NOMO-1 (cell line): ENCODE measurements around the gene BTBD9.

Experiments used
- DNase-seq, 2 experiments: peaks; one replicate each; lab custom pipeline; 2025; ENCODE audit not compliant: unreplicated experiment in 2 of 2; lab: John Stamatoyannopoulos, UW

The BTBD9 gene

DNA sequence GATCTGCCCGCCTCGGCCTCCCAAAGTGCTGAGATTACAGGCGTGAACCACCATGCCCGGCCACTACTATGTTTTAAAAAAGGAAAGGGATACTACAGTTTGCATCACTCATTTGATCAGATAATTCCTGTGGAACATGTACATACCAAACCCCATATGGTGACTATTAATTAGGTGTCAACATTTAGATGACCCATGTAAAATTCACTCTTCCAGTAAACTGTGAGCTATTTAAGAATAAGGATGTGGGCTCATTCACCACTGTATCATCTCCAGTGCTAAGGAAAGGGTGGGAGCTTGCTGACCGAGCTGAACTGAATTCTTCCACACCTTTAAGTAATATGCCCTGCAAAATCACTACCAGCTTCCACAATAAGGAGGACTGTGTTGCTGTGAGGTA, 127.5 kb downstream of the BTBD9 start:
- DNase-seq: no peak

DNA sequence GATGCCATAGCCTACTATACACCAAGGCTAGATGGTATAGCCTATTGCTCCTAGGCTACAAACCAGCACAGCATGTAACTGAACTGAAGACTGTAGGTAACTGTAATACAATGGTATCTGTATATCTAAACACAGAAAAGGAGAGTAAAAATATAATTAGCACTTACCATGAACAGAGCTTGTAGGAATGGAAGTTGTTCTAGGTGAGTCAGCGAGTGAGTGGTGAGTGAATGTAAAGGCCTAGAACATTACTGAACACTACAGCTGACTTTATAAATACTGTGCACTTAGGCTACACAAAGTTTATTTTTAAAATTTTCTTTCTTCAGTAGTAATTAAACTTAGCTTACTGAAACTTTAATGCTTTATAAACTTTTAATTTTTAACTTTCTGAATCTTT, 129.5 kb downstream of the BTBD9 start:
- no peak for DNase-seq

- DNase-seq: no peak
These were observed 130.0 kb downstream of the BTBD9 start for GRCh38 chr6:38509713-38510112.

DNA sequence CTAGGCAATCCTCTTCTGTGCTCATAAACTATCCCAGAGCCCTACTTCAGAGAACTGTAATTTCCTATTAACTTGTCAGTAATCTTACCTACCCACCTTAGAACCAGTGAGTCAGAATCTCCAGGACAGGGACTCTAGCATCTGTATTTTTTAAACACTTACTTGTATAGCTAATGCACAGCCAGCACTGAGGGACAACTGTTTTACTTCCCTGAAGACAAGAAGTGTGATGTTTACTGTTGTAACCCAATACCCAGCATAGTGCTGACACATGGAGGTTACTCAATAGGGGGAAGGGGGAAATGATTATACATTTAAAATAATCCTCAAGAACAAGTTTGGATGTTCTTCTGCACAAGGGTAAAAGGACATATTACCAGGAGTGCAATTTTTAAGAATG, 130.8 kb downstream of the BTBD9 start:
- DNase-seq: peak in 1 of 2 experiments; percentile 40

DNA sequence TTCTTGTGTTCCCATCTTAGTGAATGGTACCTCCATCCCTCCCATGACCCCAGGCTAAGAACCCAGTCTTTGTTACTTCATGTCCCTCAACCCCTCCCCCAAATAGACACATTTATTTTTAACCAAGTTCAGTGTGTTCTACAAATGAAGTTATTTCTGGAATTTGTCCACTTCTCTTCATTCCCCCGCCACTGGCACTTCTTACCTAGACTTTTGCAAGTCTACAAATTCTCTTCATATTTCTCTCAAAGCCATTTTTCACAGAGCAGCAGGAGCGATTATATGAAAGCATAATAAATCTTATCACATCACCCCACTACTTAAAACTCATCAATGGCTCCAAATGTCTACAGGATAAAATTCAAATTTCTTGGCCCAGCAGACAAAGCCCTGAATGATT, 131.4 kb downstream of the BTBD9 start:
- DNase-seq: no peak

DNA sequence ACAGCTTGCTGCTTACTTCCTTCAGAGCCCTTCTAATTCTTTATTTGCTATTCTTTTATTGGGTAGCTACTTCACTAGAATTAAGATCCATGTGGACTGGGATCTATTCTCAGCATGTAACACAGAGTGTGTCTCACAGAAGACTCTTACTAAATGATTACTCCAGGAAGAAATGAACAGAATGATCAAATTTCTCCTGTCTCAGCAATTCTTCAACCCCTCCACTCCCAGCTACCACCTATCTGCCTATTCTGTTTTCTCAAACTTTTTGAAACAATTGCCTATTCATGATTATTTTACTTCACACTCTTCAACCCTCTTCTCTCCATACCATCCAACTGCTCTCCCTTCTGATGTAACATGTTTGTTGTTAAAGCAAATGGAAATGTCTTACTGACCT, 132.6 kb downstream of the BTBD9 start:
- DNase-seq: no peak

GRCh38 chr6:38505826-38506225, 133.9 kb downstream of the BTBD9 start:
- no peak for DNase-seq

- no peak for DNase-seq
These were observed 134.7 kb downstream of the BTBD9 start for GRCh38 chr6:38504996-38505395.

GRCh38 chr6:38503960-38504682, 135.6 kb downstream of the BTBD9 start:
- no peak for DNase-seq

DNA sequence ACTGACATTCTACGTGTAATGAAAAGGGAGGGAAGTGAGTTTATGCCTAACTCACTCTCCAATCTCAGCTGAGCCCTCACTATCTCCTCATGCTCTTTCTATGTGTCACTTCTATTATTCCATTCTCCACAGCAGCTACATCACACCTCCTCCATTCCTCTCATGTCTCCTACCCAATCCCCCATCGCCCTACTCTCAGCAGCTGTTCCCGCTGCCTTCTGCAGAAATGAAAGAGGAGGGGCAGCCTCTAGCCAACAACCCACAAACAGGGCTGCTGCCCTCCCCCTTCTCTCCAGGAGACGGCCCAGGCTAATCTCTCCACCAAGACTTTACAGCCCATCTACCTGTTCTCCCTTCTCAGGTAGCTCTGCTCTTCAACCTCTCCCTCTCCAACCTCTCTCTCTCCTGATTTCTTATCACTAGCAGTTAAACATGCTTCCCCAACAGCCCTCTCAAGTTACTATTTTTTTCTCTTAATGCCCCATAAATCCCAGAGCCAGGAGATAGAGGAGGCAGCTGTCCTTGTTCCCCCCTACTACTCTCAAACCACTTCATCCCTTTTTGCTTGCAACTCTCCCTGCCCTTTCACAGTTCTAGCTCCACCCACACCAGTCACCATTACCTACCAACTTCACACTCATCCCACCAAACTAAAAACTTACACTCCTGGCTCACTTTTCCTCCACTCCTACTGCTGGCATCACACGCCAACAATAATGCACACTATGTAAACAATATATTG, 136.5 kb downstream of the BTBD9 start:
- no peak for DNase-seq

GRCh38 chr6:38502423-38502822, 137.3 kb downstream of the BTBD9 start:
- DNase-seq: no peak

- DNase-seq: no peak
These were observed 137.8 kb downstream of the BTBD9 start for GRCh38 chr6:38501931-38502330.

DNA sequence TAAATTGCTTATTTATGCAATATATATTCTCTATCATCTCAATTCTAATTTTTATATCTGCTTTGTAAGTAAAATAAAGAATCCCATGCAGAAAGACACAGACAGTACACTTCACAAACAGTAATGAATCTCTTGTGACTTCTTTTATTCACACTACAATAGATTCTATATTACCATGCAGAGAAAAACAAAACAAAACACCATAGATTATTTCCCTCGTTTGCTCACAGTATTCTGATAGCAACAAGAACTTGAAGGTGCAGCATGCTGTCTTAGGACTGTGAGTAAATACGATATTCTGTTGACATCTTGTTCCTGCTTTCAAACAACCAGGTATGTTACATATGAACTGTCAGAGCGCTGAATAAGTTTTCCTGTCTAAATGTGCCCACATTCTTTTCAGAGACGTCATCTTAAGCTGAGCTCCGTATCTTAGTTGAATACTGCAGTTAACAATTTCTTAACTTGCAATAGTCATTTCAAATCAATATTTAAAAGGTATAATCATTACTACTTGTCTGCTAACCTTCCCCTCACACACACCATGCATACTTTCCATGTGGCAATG, 140.1 kb downstream of the BTBD9 start:
- no peak for DNase-seq

GRCh38 chr6:38498805-38499445, 140.8 kb downstream of the BTBD9 start:
- no peak for DNase-seq

DNA sequence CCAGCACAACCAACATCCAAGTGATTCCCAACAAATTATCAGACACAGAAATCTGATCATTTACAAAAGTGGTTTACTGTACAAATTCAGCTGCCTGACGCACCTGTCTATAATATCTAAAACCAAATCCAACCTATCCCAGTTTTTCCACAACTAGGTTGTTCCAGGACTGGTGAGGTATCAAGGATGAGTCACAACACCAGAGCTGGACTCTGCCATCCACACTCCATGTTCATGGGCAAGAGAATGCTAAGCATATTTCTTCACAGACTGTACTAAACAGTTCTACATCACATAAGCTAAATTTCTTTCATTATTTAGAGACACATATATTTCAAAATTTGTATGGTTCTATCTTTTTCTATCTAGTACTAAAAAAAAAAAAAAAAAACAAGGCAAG, 141.6 kb downstream of the BTBD9 start:
- no peak for DNase-seq

GRCh38 chr6:38497546-38497945, 142.2 kb downstream of the BTBD9 start:
- no peak for DNase-seq

- DNase-seq: no peak
These were observed 143.7 kb downstream of the BTBD9 start for GRCh38 chr6:38495922-38496635.

DNA sequence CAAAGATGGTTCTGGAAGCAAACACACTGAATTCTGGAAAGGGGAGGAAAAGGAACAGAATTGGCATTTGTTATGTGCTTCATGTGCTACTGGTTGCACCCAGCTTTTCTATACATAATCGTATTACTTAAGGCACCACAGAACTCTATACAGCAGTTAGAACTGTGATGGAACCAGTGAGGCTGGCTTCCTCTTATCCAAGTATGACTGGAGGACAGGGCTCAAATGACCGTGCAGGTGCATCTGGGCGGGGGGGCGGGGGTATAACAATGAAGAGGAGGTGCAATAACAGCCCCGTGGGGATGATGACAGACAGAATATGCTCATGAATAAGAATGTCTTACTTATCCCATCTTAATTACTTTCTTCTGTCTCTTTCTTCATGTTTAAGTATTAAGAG, 144.2 kb downstream of the BTBD9 start:
- DNase-seq: no peak

DNA sequence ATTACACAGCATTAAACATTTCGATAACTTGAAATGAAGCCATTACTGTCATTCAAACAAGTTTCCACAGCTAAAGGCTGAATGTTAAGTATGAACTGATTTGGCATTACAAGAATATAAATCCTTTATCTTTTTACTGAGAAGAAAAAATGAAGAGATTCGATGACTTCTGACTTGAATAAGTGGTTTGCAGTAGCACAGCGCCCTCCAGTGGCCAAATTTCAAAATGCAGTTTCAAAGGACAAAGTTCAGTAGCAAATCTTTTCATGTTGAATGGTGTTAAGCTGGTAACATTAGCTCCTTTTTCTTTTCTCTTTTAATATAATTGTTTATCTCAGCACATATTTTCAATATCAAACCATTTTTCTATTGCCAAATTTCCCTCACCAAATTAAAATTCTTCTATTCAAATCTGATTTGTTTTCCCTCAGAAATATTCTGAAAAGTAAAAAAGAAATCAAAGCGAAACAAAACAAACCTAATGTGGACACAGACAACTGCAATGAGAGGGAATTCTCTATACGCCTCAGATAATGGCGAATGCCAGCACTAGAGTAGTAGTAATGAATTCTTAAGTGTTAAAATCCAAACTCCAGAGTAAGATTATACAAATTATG, 145.7 kb downstream of the BTBD9 start:
- DNase-seq: peak in 1 of 2 experiments; percentile 42

DNA sequence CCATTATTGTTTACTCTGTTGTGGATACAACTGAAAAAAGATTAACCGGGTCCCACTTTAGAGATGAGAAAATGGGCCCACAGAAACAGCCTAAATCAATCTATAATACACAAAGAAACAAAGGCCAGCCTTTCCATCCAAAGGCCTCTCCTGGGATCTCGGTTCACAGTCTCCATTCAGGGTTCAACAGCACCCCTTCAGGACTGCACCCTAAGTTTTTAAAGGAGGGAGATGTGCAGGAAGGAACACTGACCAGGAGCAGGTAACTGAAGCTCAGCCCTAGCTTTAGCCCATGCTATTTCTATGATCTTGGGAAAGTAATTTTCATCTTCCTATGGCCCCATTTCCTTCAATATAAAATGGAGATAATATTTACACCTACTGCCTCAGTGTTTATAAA, 147.7 kb downstream of the BTBD9 start:
- DNase-seq: no peak

DNA sequence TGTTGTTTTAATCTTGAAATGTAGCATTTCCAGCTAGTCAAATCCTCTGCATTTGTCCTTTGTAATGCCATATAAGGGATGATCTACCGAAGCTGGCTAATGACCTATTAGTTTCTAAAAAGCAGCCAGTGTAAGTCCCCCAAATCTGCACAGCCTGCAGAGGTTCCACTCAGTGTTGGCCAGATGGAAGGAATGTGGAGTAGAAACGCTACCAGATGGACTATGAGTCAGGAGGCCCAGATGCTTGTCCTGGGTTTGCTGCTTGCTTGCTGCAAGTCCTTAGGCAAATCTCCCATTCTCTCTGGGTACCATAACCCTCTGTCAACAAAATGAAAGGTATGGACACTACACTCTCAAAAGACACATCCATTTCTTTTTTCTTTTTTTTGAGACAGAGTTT, 149.8 kb downstream of the BTBD9 start:
- no peak for DNase-seq
